ENCODE results near the gene MAPK13. TPM values are rescaled to one million over a fixed set of nuclear protein-coding genes. Genes with fewer than 3 reads are reported as not detected.

Gene MAPK13
- total RNA-seq, 1 donor = 10.8 TPM

GRCh38 chr6:36187446-36187845 lies 57.1 kb downstream of the MAPK13 start:
- DNase-seq (ENCODE audit: low read depth) = no peak
- TF ChIP-seq CTCF (IDR thresholded peaks at IDR 0.05; ENCODE audit: insufficient read depth, low read depth, low read length) = no peak
- no peak overlapping the region for H3K4me3 ChIP-seq (ENCODE audit: low read depth, low read length)

Other genes starting within 250 kb of the MAPK13 start
- gene SRPK1, start 209.4 kb upstream of the MAPK13 start, total RNA-seq = 49.0 and 61.7 TPM in 2 replicates
- gene SLC26A8, start 105.9 kb upstream of the MAPK13 start, total RNA-seq = not detected in 2 replicates
- gene MAPK14, start 102.7 kb upstream of the MAPK13 start, total RNA-seq = 51.9 and 86.8 TPM in 2 replicates
- gene BRPF3, start 66.2 kb downstream of the MAPK13 start, total RNA-seq = 19.3 and 22.5 TPM in 2 replicates
- not detected in 2 replicates for gene PNPLA1, start 139.5 kb downstream of the MAPK13 start, total RNA-seq
- gene BNIP5, start 206.4 kb downstream of the MAPK13 start, total RNA-seq = not detected in 2 replicates